Measurements from ENCODE around the gene FAM171A1.

GRCh38 chr10:15211464-15211979 is 159.6 kb downstream of the FAM171A1 start:
- TF ChIP-seq POLR2AphosphoS5 (IDR thresholded peaks at IDR 0.05; ENCODE audit: low read depth, low read length) = no peak
- TF ChIP-seq POLR2A (IDR thresholded peaks at IDR 0.05; ENCODE audit: low read depth, low read length) = no peak

Measured in GM12892 (cell line).